Esophagus muscularis mucosa (tissue), 4 donors: ENCODE data around the gene WDR47. TPM values are rescaled to one million over a fixed set of nuclear protein-coding genes. Genes with fewer than 3 reads are reported as not detected.

ENCODE experiments used
- DNase-seq: peaks from one replicate; pipeline ENCODE4 v3.0.0-alpha.2; 2017; ENCODE audit errors: extremely low spot score
- H3K27ac ChIP-seq, 4 donors: fragments of 200-600 bp; sonication (generic); replicated peaks in 1 of 4; 1 replicate in 3 of 4; 2 replicates in 1 of 4; pipeline ENCODE4 v1.5.1; 2016 to 2019; ENCODE audit warnings: mild to moderate bottlenecking in 1 of 4
- H3K27me3 ChIP-seq, 4 donors: fragments of 200-600 bp; sonication (generic); one replicate each; pipeline versions ENCODE4 v1.5.1 to v1.6.0; 2016 to 2019
- H3K36me3 ChIP-seq, 4 donors: fragments of 200-600 bp; sonication (generic); one replicate each; pipeline ENCODE4 v1.5.1; 2016 to 2019
- H3K4me1 ChIP-seq, 4 donors: fragments of 200-600 bp; sonication (generic); one replicate each; pipeline ENCODE4 v1.5.1; 2016 to 2019
- H3K4me3 ChIP-seq, 4 donors: fragments of 200-600 bp; sonication (generic); 1 replicate in 2 of 4; 2 replicates in 2 of 4; pipeline ENCODE4 v1.5.1; 2016 to 2019; ENCODE audit warnings: mild to moderate bottlenecking in 4 of 4, moderate library complexity in 1 of 4
- H3K9me3 ChIP-seq, 4 donors: fragments of 200-600 bp; sonication (generic); 1 replicate in 3 of 4; 2 replicates in 1 of 4; pipeline ENCODE4 v1.5.1; 2016 to 2019
- CTCF ChIP-seq, 3 experiments: fragments of 200-600 bp in 2 of 3; fragments of 450-650 bp in 1 of 3; sonication (generic) in 2 of 3; IDR thresholded peaks; one replicate each; pipeline ENCODE4 v1.5.1; 2017 to 2019; ENCODE audit warnings: antibody characterized with exemption in 3 of 3, mild to moderate bottlenecking in 2 of 3, moderate library complexity in 1 of 3
- EP300 ChIP-seq: sonication (generic); formaldehyde crosslinking; IDR thresholded peaks from one replicate; pipeline ENCODE4 v1.6.1; 2017; ENCODE audit warnings: antibody characterized with exemption
- POLR2A ChIP-seq: fragments of 450-650 bp; IDR thresholded peaks from one replicate; pipeline ENCODE4 v1.6.1; 2017; ENCODE audit warnings: antibody characterized with exemption, moderate library complexity, mild to moderate bottlenecking, low read depth
- POLR2AphosphoS5 ChIP-seq, 2 donors: sonication (generic); formaldehyde crosslinking; IDR thresholded peaks; one replicate each; pipeline ENCODE4 v1.6.1; 2017; ENCODE audit warnings: antibody characterized with exemption in 2 of 2
- WGBS: methylation state at CpG from one replicate; pipeline ENCODE4 v1.1.5; 2018; 5-methylcytosine and 5-hydroxymethylcytosine counted together
- intact Hi-C: fragments of 100-400 bp; cut with DNase I; formaldehyde crosslinking; loops from one replicate; pipeline ENCODE4 v1.15.1; 2023
- total RNA-seq, 4 donors: library from RNA; depleted of rRNA; stranded (reverse); fragments of >200 nt; gene quantifications; one replicate each; pipeline versions ENCODE4 v1.1.0 to v1.2.1, GENCODE V29; 2016

Gene WDR47
- 10 to 100 TPM; 16.1 to 27.3 (median 18.1) TPM for total RNA-seq

DNA sequence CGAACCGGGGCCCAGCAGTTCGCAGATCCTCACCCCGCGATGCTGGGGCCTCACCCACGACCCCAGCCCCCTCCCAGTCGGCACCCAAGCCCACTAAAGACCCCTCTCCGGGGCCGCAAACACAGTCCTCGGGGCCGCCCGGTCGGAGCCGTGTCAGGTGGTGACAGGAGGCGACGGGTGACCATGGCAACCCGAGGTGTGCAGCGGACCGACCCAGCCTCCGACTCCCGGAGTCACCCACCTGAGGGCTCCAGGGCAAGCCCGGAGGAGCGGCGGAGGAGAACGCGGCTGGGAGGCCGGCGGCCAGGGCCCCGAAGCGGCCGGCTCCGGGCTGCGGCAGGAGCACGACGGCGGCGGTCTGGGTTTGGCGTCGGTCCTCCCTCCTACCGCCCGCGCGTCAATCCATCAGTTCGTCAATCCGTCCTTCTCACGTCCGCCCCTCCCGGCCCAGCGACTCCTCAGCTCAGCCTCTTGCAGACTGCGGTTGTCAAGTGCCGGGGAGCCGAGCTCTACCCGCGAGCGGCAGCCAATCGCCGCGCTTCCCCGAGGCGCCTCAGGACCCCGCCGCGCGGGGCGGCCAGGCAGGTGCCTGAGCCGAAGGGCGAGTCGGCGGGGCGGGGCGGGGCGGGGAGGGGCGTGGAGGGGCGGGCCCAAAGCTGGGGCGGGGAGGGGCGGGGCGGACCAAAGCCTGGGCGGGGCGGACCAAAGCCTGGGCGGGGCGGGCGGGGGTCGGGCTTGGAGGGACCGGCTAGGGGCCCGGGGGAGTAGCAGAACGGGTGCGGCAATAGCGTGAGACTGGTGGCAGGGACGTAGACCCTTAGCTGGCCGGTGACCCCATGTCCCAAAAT lies at the start of gene WDR47:
Gene WDR47, minus strand, starts transcription at position 482 of the 848 bp plus-strand sequence. CDS start 18,590 bp downstream, outside the sequence.
- DNase-seq, result peak; percentile 97
- intact Hi-C loops, result no loop called here

GRCh38 chr1:109091078-109091838 lies 49.4 kb upstream of the WDR47 start:
- Histone ChIP-seq H3K9me3 (no peaks in the 10 kb centered on the region), H3K4me1 (peaks cover 42 to 63% (median 57%) of the 10 kb centered on the region in 4 donors), H3K27me3 (no peaks in the 10 kb centered on the region), H3K4me3 (peak overlapping the region; percentile 80 to 94 (median 83)), H3K36me3 (peaks cover 0 to 34% (median 15%) of the 10 kb centered on the region in 4 donors), H3K27ac (peak overlapping the region; percentile 94 to 99 (median 98))
- DNase-seq, result no peak
- TF ChIP-seq EP300 (no peak), POLR2AphosphoS5 (IDR thresholded peaks at IDR 0.05) (no peak), POLR2A (no peak), CTCF (IDR thresholded peaks at IDR 0.05) (no peak)
- 5% methylated on average over 13 of the region's 13 CpGs for WGBS
- intact Hi-C loops, result no loop called here

More for the DNA sequence above, at the start of gene WDR47:
- peaks cover 8 to 25% (median 22%) of the 10 kb centered on the region in 4 donors for H3K4me1 ChIP-seq
- H3K36me3 ChIP-seq, result no peaks in the 10 kb centered on the region
- H3K4me3 ChIP-seq, result peak within 1 kb of the TSS; percentile 85 to 99 (median 98)
- TF ChIP-seq CTCF (IDR thresholded peaks at IDR 0.05) (no peak), POLR2A (peak; percentile 66), EP300 (no peak), POLR2AphosphoS5 (IDR thresholded peaks at IDR 0.05) (peak; percentile 99)
- H3K9me3 ChIP-seq, result no peaks in the 10 kb centered on the region
- H3K27me3 ChIP-seq, result no peaks in the 10 kb centered on the region
- WGBS, result 0% methylated on average over 8 of the region's 90 CpGs
- peak within 1 kb of the TSS; percentile 86 to 91 (median 89) for H3K27ac ChIP-seq

DNA sequence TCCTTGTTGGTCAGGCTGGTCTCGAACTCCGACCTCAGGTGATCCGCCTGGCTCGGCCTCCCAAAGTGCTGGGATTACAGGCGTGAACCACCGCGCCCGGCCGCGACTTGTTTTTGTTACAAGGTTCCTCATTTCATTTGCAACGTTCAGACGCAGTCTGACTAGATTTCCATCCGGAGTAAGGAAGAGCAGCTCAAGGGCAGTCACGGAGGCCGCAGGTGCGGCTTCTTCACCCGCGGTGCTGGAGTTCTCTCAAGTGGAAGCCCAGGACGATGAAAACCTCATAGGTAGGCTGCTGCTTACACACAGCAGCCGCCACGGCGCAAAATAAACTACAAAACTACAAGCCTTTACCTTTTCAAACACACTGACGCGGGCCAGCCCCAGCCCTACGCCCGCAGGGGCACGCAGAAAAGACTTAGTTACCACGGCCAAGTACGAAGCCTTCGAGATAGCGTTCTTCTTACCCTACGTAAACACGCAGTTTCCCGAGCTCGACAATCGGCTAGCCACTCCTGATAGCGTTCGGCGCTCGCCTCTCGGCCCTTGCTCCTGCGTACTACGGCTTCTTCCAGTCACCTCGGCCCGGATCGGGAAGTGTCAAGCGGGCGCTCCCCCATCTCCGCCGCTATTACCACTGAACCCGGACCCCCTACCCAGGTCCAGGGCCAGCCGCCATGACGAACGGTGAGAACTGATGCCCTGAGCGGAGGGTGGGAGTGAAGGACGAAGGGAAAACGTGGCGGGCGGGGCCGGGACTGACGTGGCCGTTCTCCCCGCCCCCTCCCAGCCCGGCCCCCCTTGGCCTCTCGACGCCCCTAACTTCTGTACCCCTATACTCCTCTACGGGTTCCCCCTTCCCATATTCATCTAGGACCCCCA lies 48.5 kb upstream of the WDR47 start, which contains the start of gene TMEM167B:
Gene TMEM167B, plus strand, starts transcription at position 569 of the 882 bp plus-strand sequence. Its CDS starts 109 bp downstream, at position 678.
- H3K4me1 ChIP-seq, result peaks cover 42 to 60% (median 55%) of the 10 kb centered on the region in 4 donors
- H3K36me3 ChIP-seq, result peaks cover 0 to 28% (median 15%) of the 10 kb centered on the region in 4 donors
- H3K27me3 ChIP-seq, result no peaks in the 10 kb centered on the region
- TF ChIP-seq POLR2AphosphoS5 (IDR thresholded peaks at IDR 0.05), result peak; percentile 95 to 96
- no peak for TF ChIP-seq EP300
- TF ChIP-seq POLR2A, result peak; percentile 78
- TF ChIP-seq CTCF (IDR thresholded peaks at IDR 0.05), result no peak
- 4% methylated on average over 57 of the region's 67 CpGs for WGBS
- no peaks in the 10 kb centered on the region for H3K9me3 ChIP-seq
- H3K4me3 ChIP-seq, result peak within 1 kb of the TSS; percentile 80 to 94 (median 83)
- peak within 1 kb of the TSS; percentile 94 to 99 (median 98) for H3K27ac ChIP-seq
- peak; percentile 97 for DNase-seq
- intact Hi-C loops, result no loop called here
